K562 (cell line): Measurements from ENCODE around the gene CLPSL1. TPM values are rescaled to one million over a fixed set of nuclear protein-coding genes. Genes with fewer than 3 reads are reported as not detected.

ENCODE experiments used
- ATAC-seq: fragments of 200-7000 bp; cut with Tn5 transposase; 3 replicates; pipeline ENCODE4 v1.9.1; 2020; ENCODE audit warnings: moderate library complexity
- BruUV-seq: library from RNA; stranded (reverse); fragments of 400-500 nt; replicated peaks from 2 replicates; lab custom pipeline; 2021; lab: Mats Ljungman, UMichigan
- CTCF ChIA-PET: fragments of 300-600 bp; formaldehyde crosslinking; extraction: SDS; loops from one replicate; lab custom pipeline; 2021; ENCODE audit warnings: low intra/inter-chr PET ratio; lab: Yijun Ruan, JAX
- POLR2A ChIA-PET: fragments of 300-600, 350-650 bp; sonication (Branson Sonifier 250); formaldehyde crosslinking; extraction: SDS; loops from one replicate; lab custom pipeline; 2021; ENCODE audit warnings: antibody characterized with exemption, inconsistent platforms; lab: Yijun Ruan, JAX
- DNase-seq, 4 experiments: peaks; one replicate each; pipeline versions ENCODE4 v3.0.0 to v3.0.0-alpha.2; 2011 to 2018; ENCODE audit warnings: low spot score in 3 of 4, mixed read lengths in 3 of 4; ENCODE audit errors: extremely low read depth in 1 of 4
- FAIRE-seq: peaks from 2 replicates; lab custom pipeline; 2011; peaks lifted over from hg19 to GRCh38; lab: Jason Lieb, UNC
- H2AFZ ChIP-seq: 2 replicates; pipeline ENCODE4 v1.6.0; 2011; ENCODE audit warnings: low read depth, low read length, control low read depth, inconsistent platforms
- H3K27ac ChIP-seq: fragments of 200-600 bp; 3 replicates; pipeline ENCODE4 v1.8.0; 2011; ENCODE audit warnings: low read depth, mild to moderate bottlenecking, control low read depth, inconsistent platforms, low read length, moderate library complexity, mixed read lengths; ENCODE audit errors: extremely low read depth
- H3K27me3 ChIP-seq, 2 experiments: fragments of 300-600 bp in 1 of 2; 2 replicates in 1 of 2; 3 replicates in 1 of 2; pipeline versions ENCODE4 v1.6.0 to v1.8.0; 2011; ENCODE audit warnings: inconsistent platforms in 2 of 2, low read length in 2 of 2, mild to moderate bottlenecking in 1 of 2, mixed read lengths in 1 of 2, moderate library complexity in 1 of 2; ENCODE audit not compliant: control insufficient read depth in 2 of 2, insufficient read depth in 2 of 2
- H3K36me3 ChIP-seq: fragments of 300-600 bp; 3 replicates; pipeline ENCODE4 v1.8.0; 2011; ENCODE audit warnings: mild to moderate bottlenecking, low read length, inconsistent platforms; ENCODE audit not compliant: control insufficient read depth, insufficient read depth
- H3K4me1 ChIP-seq, 2 experiments: fragments of 200-600 bp in 1 of 2; replicated peaks in 1 of 2; 2 replicates in 1 of 2; 3 replicates in 1 of 2; pipeline versions ENCODE4 v1.5.1 to v1.8.0; 2011; ENCODE audit warnings: inconsistent platforms in 2 of 2, low read length in 2 of 2, mild to moderate bottlenecking in 1 of 2, mixed read lengths in 1 of 2, moderate library complexity in 1 of 2; ENCODE audit not compliant: control insufficient read depth in 2 of 2, insufficient read depth in 2 of 2
- H3K4me2 ChIP-seq: 2 replicates; pipeline ENCODE4 v1.6.1; 2011; ENCODE audit warnings: low read length, control low read depth, inconsistent platforms, mixed read lengths; ENCODE audit not compliant: insufficient read depth
- H3K4me3 ChIP-seq: fragments of 200-600 bp; sonication (generic), shearing (Covaris generic); 2 replicates; pipeline ENCODE4 v1.5.1; 2016; ENCODE audit warnings: control low read depth, inconsistent platforms
- H3K79me2 ChIP-seq: fragments of 200-600 bp; 3 replicates; pipeline ENCODE4 v1.8.0; 2011; ENCODE audit warnings: low read length, inconsistent platforms; ENCODE audit not compliant: control insufficient read depth, insufficient read depth
- H3K9ac ChIP-seq, 2 experiments: 2 replicates each; pipeline versions ENCODE4 v1.6.0 to v1.6.1; 2011; ENCODE audit warnings: low read depth in 2 of 2, low read length in 2 of 2, control low read depth in 1 of 2, inconsistent platforms in 1 of 2, mild to moderate bottlenecking in 1 of 2, mixed read lengths in 1 of 2; ENCODE audit not compliant: insufficient read depth in 1 of 2
- H3K9me1 ChIP-seq: one replicate; pipeline ENCODE4 v1.6.0; 2011; ENCODE audit warnings: inconsistent platforms, mild to moderate bottlenecking, low read length, moderate library complexity; ENCODE audit not compliant: control insufficient read depth, insufficient read depth
- H3K9me3 ChIP-seq: replicated peaks from 2 replicates; pipeline ENCODE4 v1.5.1; 2011; ENCODE audit warnings: low read depth, low read length, inconsistent platforms; ENCODE audit not compliant: control insufficient read depth, insufficient read depth
- H4K20me1 ChIP-seq: replicated peaks from 2 replicates; pipeline ENCODE4 v1.6.1; 2011; ENCODE audit warnings: low read length, inconsistent platforms, mixed read lengths; ENCODE audit not compliant: control insufficient read depth, insufficient read depth
- BDP1 ChIP-seq: IDR thresholded peaks from 3 replicates; pipeline ENCODE4 v1.6.1; 2011; ENCODE audit not compliant: insufficient read length, insufficient read depth
- HDAC3 ChIP-seq: fragments of 450-650 bp; IDR thresholded peaks from 2 replicates; pipeline ENCODE4 v1.6.1; 2018; ENCODE audit warnings: borderline replicate concordance, mild to moderate bottlenecking, moderate library complexity; ENCODE audit not compliant: partially characterized antibody
- KAT2B ChIP-seq: IDR thresholded peaks from one replicate; pipeline ENCODE4 v1.6.1; 2012; ENCODE audit warnings: low read depth, mild to moderate bottlenecking, control low read depth, inconsistent platforms, low read length, moderate library complexity
- MITF ChIP-seq: IDR thresholded peaks from 2 replicates; pipeline ENCODE4 v1.6.1; 2014; ENCODE audit warnings: antibody characterized with exemption
- PURB ChIP-seq: sonication (generic); formaldehyde crosslinking; IDR thresholded peaks from 2 replicates; pipeline ENCODE4 v1.9.0; 2021; ENCODE audit warnings: low read depth, mild to moderate bottlenecking, missing genetic modification reagents
- RFX7 ChIP-seq: fragments of 250-450 bp; sonication (Bioruptor Pico); IDR thresholded peaks from 2 replicates; pipeline ENCODE4 v1.5.1; 2021; ENCODE audit warnings: mild to moderate bottlenecking
- SLC30A9 ChIP-seq: fragments of 250-450 bp; sonication (Bioruptor Pico); IDR thresholded peaks from 2 replicates; pipeline ENCODE4 v1.8.0; 2022; ENCODE audit warnings: mild to moderate bottlenecking, moderate library complexity
- SMAD1 ChIP-seq: fragments of 150-350 bp; IDR thresholded peaks from 2 replicates; pipeline ENCODE4 v1.6.1; 2014; ENCODE audit warnings: low read length, low read depth; ENCODE audit not compliant: partially characterized antibody
- WGBS: fragments of 100-300 bp; shearing (Covaris generic); methylation state at CpG from one replicate; pipeline ENCODE4 v1.1.6; 2016; ENCODE audit warnings: low coverage, mixed read lengths; ENCODE audit not compliant: insufficient coverage; ENCODE audit errors: missing lambda C conversion rate; 5-methylcytosine and 5-hydroxymethylcytosine counted together
- in situ Hi-C: fragments of 300-500 bp; cut with MboI; formaldehyde crosslinking; loops from 4 replicates; pipeline ENCODE4 v1.15.0; 2018; ENCODE audit warnings: inconsistent platforms, mixed read lengths
- intact Hi-C: fragments of 100-400 bp; cut with micrococcal nuclease; formaldehyde crosslinking; loops from 2 replicates; pipeline ENCODE4 v1.14.2; 2022
- polyA plus RNA-seq, 8 experiments: library from polyadenylated mRNA; depleted of rRNA in 4 of 8; stranded (reverse) in 5 of 8; unstranded in 3 of 8; fragments of >200 nt; fragmentation: Nextera tagmentation in 2 of 8; fragmentation: Illumina TruSeq in 1 of 8; extraction: Ambion mirVana in 2 of 8; extraction: Trizol in 1 of 8; gene quantifications; 2 replicates each; pipeline versions ENCODE4 v1.2.1 to v1.2.3, GENCODE V29; 2011 to 2014; ENCODE audit warnings: inconsistent platforms in 1 of 8, missing spikeins in 1 of 8
- total RNA-seq, 7 experiments: library from RNA; depleted of rRNA in 6 of 7; stranded (reverse); fragments of >200 nt in 6 of 7; fragmentation: Illumina TruSeq in 2 of 7; extraction: Trizol in 2 of 7; gene quantifications; 2 replicates each; pipeline versions ENCODE4 v1.2.1 to v1.2.3, GENCODE V29; 2011 to 2021; ENCODE audit warnings: low replicate concordance in 1 of 7
- TF ChIP-seq, protein P1 (sequence below): fragments of 450-650 bp; formaldehyde crosslinking; IDR thresholded peaks from 2 replicates; pipeline ENCODE4 v1.4.0; 2022; ENCODE audit warnings: missing genetic modification characterization
- TF ChIP-seq, protein P2 (sequence below), 2 experiments: fragments of 450-650 bp; IDR thresholded peaks; 2 replicates each; pipeline ENCODE4 v1.6.1; 2016; ENCODE audit warnings: mild to moderate bottlenecking in 2 of 2, borderline replicate concordance in 1 of 2, low read depth in 1 of 2, moderate library complexity in 1 of 2

CLPSL1 gene
- total and polyA plus RNA-seq, 9 of the 15 experiments (the other 6 are each of a cell fraction or from before 2014, with no cell fraction given), result not detected

DNA sequence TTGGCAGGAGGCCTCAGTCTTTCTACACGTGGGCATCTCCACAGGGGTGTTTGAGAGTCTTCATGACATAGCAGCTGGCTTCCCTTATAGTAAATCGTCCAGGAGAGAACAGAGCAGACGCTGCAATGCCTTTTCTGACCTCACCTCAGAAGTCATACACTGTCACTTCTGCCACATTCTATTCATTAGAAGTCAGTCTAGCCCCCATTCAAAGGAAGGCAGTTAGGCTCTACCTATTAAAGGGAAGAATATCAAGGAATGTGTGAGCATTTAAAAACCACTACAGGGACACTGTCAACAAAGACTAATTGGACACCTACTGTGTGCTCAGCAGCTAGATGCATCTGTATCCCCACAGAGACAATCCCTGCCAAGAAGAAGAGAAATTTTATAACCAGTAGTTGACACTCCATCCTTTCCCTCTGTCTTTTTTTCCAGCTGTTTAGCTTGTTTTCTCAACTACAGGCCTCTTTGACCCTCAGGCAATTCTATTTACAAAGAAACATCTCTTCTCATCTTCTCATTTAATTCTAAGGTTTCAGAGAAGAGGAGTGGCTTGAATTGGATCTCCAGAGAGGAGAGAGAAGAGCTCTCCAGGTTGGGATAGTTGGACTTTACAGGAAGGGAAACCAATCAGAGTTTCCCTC is 25.4 kb upstream of the CLPSL1 start:
- POLR2A ChIA-PET, result no interaction called here
- 0% methylated on average over 3 of the region's 3 CpGs for WGBS
- H3K27me3 ChIP-seq, result peaks cover 49 to 83% of the 10 kb centered on the region in 2 experiments
- H3K9me3 ChIP-seq, result no peaks in the 10 kb centered on the region
- H2AFZ ChIP-seq, result no peak overlapping the region
- H3K79me2 ChIP-seq, result no peaks in the 10 kb centered on the region
- no peak overlapping the region for H3K4me3 ChIP-seq
- BruUV-seq, result no TSS peak
- H3K4me1 ChIP-seq, result no peaks in the 10 kb centered on the region
- no peaks in the 10 kb centered on the region for H4K20me1 ChIP-seq
- H3K4me2 ChIP-seq, result no peak overlapping the region
- no peaks in the 10 kb centered on the region for H3K36me3 ChIP-seq
- ATAC-seq (no peak), FAIRE-seq (no peak), DNase-seq (no peak)
- no peak overlapping the region for H3K9ac ChIP-seq
- no peak overlapping the region for H3K27ac ChIP-seq
- intact Hi-C loops, result loop anchor here (5.0 kb wide), 2 partner anchors 202 to 233 kb away; no protein-coding TSS in a partner anchor
- in situ Hi-C loops, result no loop called here
- CTCF ChIA-PET, result interaction anchor here (0.6 kb wide), 1 partner anchor 171 kb away, joined by 3 read pairs; no protein-coding TSS in a partner anchor
- H3K9me1 ChIP-seq, result no peaks in the 10 kb centered on the region
- no peak for TF ChIP-seq RFX7 (CRISPR knock-in tag)
- no peak for TF ChIP-seq PURB (CRISPR knock-in tag)
- no peak for TF ChIP-seq KAT2B
- TF ChIP-seq BDP1, result no peak
- TF ChIP-seq MITF, result no peak
- TF ChIP-seq SMAD1, result no peak
- no peak for TF ChIP-seq HDAC3
- TF ChIP-seq, protein P1, sequence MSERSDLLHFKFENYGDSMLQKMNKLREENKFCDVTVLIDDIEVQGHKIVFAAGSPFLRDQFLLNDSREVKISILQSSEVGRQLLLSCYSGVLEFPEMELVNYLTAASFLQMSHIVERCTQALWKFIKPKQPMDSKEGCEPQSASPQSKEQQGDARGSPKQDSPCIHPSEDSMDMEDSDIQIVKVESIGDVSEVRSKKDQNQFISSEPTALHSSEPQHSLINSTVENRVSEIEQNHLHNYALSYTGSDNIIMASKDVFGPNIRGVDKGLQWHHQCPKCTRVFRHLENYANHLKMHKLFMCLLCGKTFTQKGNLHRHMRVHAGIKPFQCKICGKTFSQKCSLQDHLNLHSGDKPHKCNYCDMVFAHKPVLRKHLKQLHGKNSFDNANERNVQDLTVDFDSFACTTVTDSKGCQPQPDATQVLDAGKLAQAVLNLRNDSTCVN (CRISPR knock-in tag), result no peak
- no peak for TF ChIP-seq SLC30A9 (CRISPR knock-in tag)
- TF ChIP-seq, protein P2, sequence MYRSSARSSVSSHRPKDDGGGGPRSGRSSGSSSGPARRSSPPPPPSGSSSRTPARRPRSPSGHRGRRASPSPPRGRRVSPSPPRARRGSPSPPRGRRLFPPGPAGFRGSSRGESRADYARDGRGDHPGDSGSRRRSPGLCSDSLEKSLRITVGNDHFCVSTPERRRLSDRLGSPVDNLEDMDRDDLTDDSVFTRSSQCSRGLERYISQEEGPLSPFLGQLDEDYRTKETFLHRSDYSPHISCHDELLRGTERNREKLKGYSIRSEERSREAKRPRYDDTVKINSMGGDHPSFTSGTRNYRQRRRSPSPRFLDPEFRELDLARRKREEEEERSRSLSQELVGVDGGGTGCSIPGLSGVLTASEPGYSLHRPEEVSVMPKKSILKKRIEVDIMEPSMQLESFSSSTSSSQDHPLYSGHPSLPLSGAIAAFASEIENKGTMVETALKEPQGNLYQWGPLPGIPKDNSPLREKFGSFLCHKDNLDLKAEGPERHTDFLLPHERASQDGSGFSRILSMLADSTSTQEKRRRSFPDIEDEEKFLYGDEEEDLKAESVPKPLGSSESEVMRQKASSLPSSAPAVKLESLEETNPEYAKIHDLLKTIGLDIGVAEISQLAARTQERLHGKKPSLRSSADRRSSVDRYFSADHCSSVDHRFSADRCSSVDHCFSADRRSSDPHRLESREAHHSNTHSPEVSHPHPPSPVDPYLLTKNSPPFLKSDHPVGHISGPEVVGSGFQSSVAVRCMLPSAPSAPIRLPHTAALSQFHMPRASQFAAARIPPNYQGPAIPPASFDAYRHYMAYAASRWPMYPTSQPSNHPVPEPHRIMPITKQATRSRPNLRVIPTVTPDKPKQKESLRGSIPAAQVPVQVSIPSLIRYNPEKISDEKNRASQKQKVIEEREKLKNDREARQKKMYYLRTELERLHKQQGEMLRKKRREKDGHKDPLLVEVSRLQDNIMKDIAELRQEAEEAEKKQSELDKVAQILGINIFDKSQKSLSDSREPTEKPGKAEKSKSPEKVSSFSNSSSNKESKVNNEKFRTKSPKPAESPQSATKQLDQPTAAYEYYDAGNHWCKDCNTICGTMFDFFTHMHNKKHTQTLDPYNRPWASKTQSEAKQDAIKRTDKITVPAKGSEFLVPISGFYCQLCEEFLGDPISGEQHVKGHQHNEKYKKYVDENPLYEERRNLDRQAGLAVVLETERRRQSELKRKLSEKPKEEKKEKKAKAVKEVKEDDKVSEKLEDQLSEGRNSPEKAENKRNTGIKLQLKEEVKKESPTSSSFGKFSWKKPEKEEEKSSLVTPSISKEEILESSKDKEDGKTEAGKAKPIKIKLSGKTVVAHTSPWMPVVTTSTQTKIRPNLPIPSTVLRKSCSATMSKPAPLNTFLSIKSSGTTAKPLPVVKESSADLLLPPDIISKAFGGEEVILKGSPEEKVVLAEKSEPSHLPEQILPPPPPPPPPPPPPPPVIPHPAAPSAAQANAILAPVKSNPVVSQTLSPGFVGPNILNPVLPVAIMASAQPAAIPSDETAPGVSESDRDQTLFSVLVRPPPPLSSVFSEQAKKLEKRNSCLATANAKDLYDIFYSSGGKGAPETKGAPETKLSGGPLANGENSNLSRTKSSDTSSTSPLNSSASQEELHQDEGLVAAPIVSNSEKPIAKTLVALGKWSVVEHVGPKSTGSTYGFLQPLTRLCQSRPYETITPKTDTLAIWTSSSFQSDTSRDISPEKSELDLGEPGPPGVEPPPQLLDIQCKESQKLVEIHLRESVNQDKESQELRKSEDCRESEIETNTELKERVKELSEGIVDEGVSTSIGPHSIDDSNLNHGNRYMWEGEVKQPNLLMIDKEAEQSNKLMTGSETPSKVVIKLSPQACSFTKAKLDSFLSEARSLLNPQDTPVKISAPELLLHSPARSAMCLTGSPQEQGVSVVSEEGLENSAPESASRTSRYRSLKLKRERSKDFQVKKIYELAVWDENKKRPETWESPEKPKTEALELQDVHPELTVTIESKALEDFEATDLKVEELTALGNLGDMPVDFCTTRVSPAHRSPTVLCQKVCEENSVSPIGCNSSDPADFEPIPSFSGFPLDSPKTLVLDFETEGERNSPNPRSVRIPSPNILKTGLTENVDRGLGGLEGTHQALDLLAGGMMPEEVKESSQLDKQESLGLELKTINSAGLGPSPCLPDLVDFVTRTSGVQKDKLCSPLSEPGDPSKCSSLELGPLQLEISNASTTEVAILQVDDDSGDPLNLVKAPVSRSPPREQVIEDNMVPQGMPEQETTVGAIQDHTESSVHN (IDR thresholded peaks at IDR 0.05; ENCODE audit: borderline replicate concordance in 1 of 2, low read depth in 1 of 2), result no peak
